ENCODE measurements around the gene HEATR5B. TPM values are rescaled to one million over a fixed set of nuclear protein-coding genes. Genes with fewer than 3 reads are reported as not detected.

HEATR5B gene
- total and polyA plus RNA-seq, 9 donors = 8.3 to 27.4 (median 14.0) TPM

DNA sequence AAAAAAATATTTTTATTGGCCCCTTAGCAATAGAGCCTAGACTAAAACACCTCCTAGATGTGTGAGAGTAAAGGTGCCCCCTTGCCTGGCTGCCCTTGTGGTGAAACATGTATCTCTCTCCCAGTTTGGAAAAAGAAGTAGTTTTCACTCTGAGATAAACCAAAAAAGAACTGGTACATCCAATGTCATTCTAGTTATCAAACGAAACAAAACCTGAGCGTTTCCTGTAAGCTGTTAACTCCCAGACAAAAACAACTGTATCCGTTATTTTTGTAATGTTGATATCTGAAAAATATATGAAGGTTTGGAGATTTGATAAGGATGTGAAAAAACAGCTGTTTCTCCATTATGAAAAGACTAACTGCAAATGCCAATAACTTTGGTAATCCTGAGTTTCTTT, 24.3 kb downstream of the HEATR5B start:
- no peaks in the 10 kb centered on the region for H3K4me1 ChIP-seq (ENCODE audit: insufficient read depth)
- TF ChIP-seq, protein P1, sequence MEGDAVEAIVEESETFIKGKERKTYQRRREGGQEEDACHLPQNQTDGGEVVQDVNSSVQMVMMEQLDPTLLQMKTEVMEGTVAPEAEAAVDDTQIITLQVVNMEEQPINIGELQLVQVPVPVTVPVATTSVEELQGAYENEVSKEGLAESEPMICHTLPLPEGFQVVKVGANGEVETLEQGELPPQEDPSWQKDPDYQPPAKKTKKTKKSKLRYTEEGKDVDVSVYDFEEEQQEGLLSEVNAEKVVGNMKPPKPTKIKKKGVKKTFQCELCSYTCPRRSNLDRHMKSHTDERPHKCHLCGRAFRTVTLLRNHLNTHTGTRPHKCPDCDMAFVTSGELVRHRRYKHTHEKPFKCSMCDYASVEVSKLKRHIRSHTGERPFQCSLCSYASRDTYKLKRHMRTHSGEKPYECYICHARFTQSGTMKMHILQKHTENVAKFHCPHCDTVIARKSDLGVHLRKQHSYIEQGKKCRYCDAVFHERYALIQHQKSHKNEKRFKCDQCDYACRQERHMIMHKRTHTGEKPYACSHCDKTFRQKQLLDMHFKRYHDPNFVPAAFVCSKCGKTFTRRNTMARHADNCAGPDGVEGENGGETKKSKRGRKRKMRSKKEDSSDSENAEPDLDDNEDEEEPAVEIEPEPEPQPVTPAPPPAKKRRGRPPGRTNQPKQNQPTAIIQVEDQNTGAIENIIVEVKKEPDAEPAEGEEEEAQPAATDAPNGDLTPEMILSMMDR (IDR thresholded peaks at IDR 0.05) = no peak
- no peak for TF ChIP-seq EP300 (IDR thresholded peaks at IDR 0.05)
- TF ChIP-seq POLR2A (IDR thresholded peaks at IDR 0.05) = no peak
- no peak overlapping the region for H3K27ac ChIP-seq
- no peaks in the 10 kb centered on the region for H3K36me3 ChIP-seq
- no peak overlapping the region for H3K4me3 ChIP-seq
- no peaks in the 10 kb centered on the region for H3K9me3 ChIP-seq
- no peak for DNase-seq
- WGBS, 3 donors = 72 to 82% (median 76%) methylated on average over 3 of the region's 3 CpGs
- intact Hi-C loops (cut with DNase I) = no loop called here
- no peaks in the 10 kb centered on the region for H3K27me3 ChIP-seq

DNA sequence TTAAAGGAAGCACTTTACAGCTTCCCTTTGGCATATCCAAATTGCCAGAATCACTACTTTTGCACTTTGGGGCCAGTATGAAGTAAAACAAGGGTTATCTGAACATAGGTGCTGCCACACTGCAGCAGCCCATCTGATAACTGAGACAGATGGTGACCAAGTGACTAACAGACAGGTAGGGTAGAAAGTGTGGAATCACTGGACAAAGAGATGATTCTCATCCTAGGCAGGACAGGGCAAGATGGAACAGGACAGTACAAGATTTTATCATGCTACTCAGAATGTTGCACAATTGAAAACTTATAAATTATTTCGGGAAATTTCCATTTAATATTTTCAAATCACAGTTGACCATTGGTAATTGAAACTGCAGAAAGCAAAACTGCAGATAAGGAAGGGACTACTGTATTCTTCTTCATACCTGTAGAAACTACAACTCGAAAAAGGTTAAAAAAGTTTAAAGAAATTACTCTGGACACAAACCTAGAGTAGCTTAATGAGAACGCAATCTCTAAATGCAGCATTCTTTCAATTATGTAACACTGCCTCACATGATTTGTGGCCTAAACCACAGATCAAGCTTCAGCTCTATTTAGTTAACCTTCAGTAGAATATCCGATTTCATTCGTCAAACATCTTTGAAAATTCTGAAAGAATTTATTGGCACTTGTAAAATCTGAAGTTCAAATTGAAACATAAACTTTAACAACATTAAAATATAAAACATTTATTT, 31.4 kb downstream of the HEATR5B start:
- Histone ChIP-seq H3K4me3 (no peak overlapping the region), H3K4me1 (ENCODE audit: insufficient read depth) (no peaks in the 10 kb centered on the region), H3K36me3 (no peaks in the 10 kb centered on the region), H3K9me3 (no peaks in the 10 kb centered on the region), H3K27me3 (no peaks in the 10 kb centered on the region), H3K27ac (no peak overlapping the region)
- intact Hi-C loops (cut with DNase I) = no loop called here
- WGBS, 3 donors = 84 to 87% (median 87%) methylated on average over 5 of the region's 5 CpGs
- no peak for TF ChIP-seq EP300 (IDR thresholded peaks at IDR 0.05)
- TF ChIP-seq, protein P1 (IDR thresholded peaks at IDR 0.05) = no peak
- no peak for TF ChIP-seq POLR2A (IDR thresholded peaks at IDR 0.05)
- no peak for DNase-seq

DNA sequence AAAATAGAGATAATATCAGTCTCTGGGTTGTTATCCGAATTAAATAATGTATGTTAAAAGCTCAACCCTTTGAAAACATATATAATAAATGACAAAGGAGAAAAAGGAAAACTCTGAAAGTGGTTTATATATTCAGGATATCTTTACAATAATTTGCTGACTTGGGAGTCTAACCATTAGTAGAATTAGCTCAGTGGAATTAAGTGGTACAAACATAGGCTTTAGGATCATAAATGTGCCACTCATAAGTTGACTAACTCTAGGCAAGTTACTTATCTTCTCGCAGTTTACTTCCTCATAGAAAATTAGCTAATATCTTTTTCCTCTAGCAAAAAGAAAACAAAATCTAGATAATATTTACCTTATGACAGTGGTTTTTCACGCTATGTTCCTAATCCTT, 44.6 kb downstream of the HEATR5B start:
- Histone ChIP-seq H3K27me3 (no peaks in the 10 kb centered on the region), H3K4me3 (no peak overlapping the region), H3K36me3 (no peaks in the 10 kb centered on the region), H3K4me1 (ENCODE audit: insufficient read depth) (no peaks in the 10 kb centered on the region), H3K27ac (no peak overlapping the region), H3K9me3 (no peaks in the 10 kb centered on the region)
- DNase-seq = no peak
- TF ChIP-seq, protein P1 (IDR thresholded peaks at IDR 0.05) = no peak
- TF ChIP-seq POLR2A (IDR thresholded peaks at IDR 0.05) = no peak
- TF ChIP-seq EP300 (IDR thresholded peaks at IDR 0.05) = no peak
- intact Hi-C loops (cut with DNase I) = no loop called here
- 94 to 95% (median 95%) methylated on average over 3 of the region's 3 CpGs for WGBS, 3 donors

DNA sequence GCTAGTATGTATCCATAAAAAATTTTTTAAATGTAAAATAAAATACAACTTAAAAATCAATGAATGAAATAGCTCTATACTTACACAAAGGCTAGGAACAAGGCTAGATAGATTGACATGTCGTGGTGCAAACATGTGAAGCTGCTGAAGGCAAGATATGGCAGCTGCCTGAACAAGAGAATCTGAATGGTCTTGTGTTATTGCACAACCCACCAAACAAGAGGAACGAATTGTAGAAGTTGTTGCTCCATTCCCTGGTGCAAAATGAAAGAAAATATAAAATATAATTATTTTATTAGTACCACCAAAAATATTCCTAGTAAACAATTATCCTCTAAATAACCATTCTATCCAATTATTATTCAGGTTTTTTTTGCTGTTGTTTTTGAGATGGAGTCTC, 46.4 kb downstream of the HEATR5B start:
- Histone ChIP-seq H3K27me3 (no peaks in the 10 kb centered on the region), H3K4me3 (no peak overlapping the region), H3K27ac (no peak overlapping the region), H3K36me3 (no peaks in the 10 kb centered on the region), H3K9me3 (no peaks in the 10 kb centered on the region), H3K4me1 (ENCODE audit: insufficient read depth) (no peaks in the 10 kb centered on the region)
- no peak for DNase-seq
- TF ChIP-seq EP300 (IDR thresholded peaks at IDR 0.05) (no peak), POLR2A (IDR thresholded peaks at IDR 0.05) (no peak)
- TF ChIP-seq, protein P1 (IDR thresholded peaks at IDR 0.05) = no peak
- intact Hi-C loops (cut with DNase I) = no loop called here
- 88 to 96% (median 91%) methylated on average over 2 of the region's 2 CpGs for WGBS, 3 donors
